Measurements from ENCODE around the gene AMPD3. TPM values are rescaled to one million over a fixed set of nuclear protein-coding genes. Genes with fewer than 3 reads are reported as not detected.

The AMPD3 gene
- total and polyA plus RNA-seq, 9 donors, result 2.0 to 9.3 (median 6.8) TPM

- WGBS, 3 donors, result 97 to 99% (median 99%) methylated on average over 3 of the region's 3 CpGs
- no peaks in the 10 kb centered on the region for H3K27me3 ChIP-seq
- H3K4me3 ChIP-seq, result no peak overlapping the region
- no peaks in the 10 kb centered on the region for H3K4me1 ChIP-seq (ENCODE audit: insufficient read depth)
- TF ChIP-seq EP300 (IDR thresholded peaks at IDR 0.05) (no peak), CTCF (IDR thresholded peaks at IDR 0.05) (no peak), POLR2A (IDR thresholded peaks at IDR 0.05) (no peak)
- no peak for DNase-seq
- H3K27ac ChIP-seq, result no peak overlapping the region
- no peaks in the 10 kb centered on the region for H3K36me3 ChIP-seq
- no peaks in the 10 kb centered on the region for H3K9me3 ChIP-seq
- intact Hi-C loops (cut with DNase I), result no loop called here
Measured at GRCh38 chr11:10412266-10412665, 42.8 kb upstream of the AMPD3 start.

GRCh38 chr11:10413268-10413667 is 41.8 kb upstream of the AMPD3 start:
- WGBS, 3 donors, result 67 to 71% (median 70%) methylated on average over 6 of the region's 6 CpGs
- H3K36me3 ChIP-seq, result no peaks in the 10 kb centered on the region
- TF ChIP-seq POLR2A (IDR thresholded peaks at IDR 0.05) (no peak), EP300 (IDR thresholded peaks at IDR 0.05) (no peak), CTCF (IDR thresholded peaks at IDR 0.05) (no peak)
- H3K4me3 ChIP-seq, result no peak overlapping the region
- intact Hi-C loops (cut with DNase I), result no loop called here
- H3K27me3 ChIP-seq, result no peaks in the 10 kb centered on the region
- H3K9me3 ChIP-seq, result no peaks in the 10 kb centered on the region
- no peaks in the 10 kb centered on the region for H3K4me1 ChIP-seq (ENCODE audit: insufficient read depth)
- no peak for DNase-seq
- no peak overlapping the region for H3K27ac ChIP-seq

GRCh38 chr11:10414181-10414580 is 40.9 kb upstream of the AMPD3 start:
- H3K36me3 ChIP-seq, result no peaks in the 10 kb centered on the region
- intact Hi-C loops (cut with DNase I), result no loop called here
- no peak for DNase-seq
- no peaks in the 10 kb centered on the region for H3K4me1 ChIP-seq (ENCODE audit: insufficient read depth)
- no peak for TF ChIP-seq CTCF (IDR thresholded peaks at IDR 0.05)
- TF ChIP-seq EP300 (IDR thresholded peaks at IDR 0.05), result no peak
- TF ChIP-seq POLR2A (IDR thresholded peaks at IDR 0.05), result no peak
- H3K27ac ChIP-seq, result no peak overlapping the region
- no peaks in the 10 kb centered on the region for H3K27me3 ChIP-seq
- H3K9me3 ChIP-seq, result no peaks in the 10 kb centered on the region
- WGBS, 3 donors, result 42 to 62% (median 49%) methylated on average over 8 of the region's 8 CpGs
- H3K4me3 ChIP-seq, result no peak overlapping the region

GRCh38 chr11:10414659-10415058 is 40.4 kb upstream of the AMPD3 start:
- intact Hi-C loops (cut with DNase I), result no loop called here
- no peaks in the 10 kb centered on the region for H3K9me3 ChIP-seq
- 46 to 62% (median 53%) methylated on average over 10 of the region's 10 CpGs for WGBS, 3 donors
- no peak overlapping the region for H3K27ac ChIP-seq
- no peak for TF ChIP-seq CTCF (IDR thresholded peaks at IDR 0.05)
- no peak for TF ChIP-seq POLR2A (IDR thresholded peaks at IDR 0.05)
- no peak for TF ChIP-seq EP300 (IDR thresholded peaks at IDR 0.05)
- no peaks in the 10 kb centered on the region for H3K27me3 ChIP-seq
- DNase-seq, result no peak
- H3K36me3 ChIP-seq, result no peaks in the 10 kb centered on the region
- no peak overlapping the region for H3K4me3 ChIP-seq
- no peaks in the 10 kb centered on the region for H3K4me1 ChIP-seq (ENCODE audit: insufficient read depth)

Measured in ovary (tissue), 9 donors.